ENCODE results near the gene PTRHD1.

DNA sequence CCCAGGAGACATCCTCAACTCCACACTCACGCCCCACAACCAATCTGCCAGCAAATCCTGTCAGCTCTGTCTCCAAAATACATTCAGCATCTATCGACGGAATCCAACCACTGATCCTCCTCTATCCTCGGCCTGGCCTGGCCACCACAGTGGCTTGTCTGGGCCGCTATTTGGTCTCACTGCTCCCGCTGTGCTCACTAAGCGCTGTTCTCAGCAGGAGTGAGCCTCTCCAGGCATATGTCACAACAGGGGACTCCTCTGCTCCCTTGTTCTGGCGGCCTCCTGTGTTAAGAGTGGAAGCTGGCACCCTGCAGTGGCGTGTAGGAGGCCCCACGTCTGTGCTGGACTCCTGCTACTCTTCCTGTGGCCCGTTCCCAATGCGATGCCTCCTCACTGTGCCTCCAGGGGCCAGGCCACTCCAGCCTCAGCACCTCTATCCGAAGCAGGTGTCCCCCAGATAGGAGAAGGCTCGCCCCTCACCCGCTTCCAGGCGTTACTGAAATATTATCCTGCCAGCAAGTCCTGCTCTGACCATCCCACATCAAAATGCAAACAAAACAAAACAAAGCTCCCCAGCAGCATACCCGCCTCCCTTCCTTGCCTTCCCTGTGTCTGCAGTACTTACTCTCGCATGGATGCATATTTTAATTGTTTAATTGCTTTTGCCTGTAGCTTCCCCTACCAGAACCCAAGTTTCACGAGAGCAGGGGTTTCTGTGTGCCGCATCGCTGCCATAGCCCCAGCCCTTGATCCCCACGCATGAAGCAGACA, 39.9 kb upstream of the PTRHD1 start:
- TF ChIP-seq FOXA1 (IDR thresholded peaks at IDR 0.05) = no peak
- no peak for TF ChIP-seq SP1 (IDR thresholded peaks at IDR 0.05)
- TF ChIP-seq FOXK2 (IDR thresholded peaks at IDR 0.05) = no peak
- no peak for TF ChIP-seq ELF4 (IDR thresholded peaks at IDR 0.05)
- no peak for TF ChIP-seq HDGF (IDR thresholded peaks at IDR 0.05; ENCODE audit: borderline replicate concordance)
- no peak for TF ChIP-seq ZNF384 (IDR thresholded peaks at IDR 0.05)
- TF ChIP-seq ARNT (IDR thresholded peaks at IDR 0.05) = no peak
- TF ChIP-seq TARDBP (IDR thresholded peaks at IDR 0.05) = no peak
